ENCODE results near the gene NAT10.

- TF ChIP-seq, protein P1, sequence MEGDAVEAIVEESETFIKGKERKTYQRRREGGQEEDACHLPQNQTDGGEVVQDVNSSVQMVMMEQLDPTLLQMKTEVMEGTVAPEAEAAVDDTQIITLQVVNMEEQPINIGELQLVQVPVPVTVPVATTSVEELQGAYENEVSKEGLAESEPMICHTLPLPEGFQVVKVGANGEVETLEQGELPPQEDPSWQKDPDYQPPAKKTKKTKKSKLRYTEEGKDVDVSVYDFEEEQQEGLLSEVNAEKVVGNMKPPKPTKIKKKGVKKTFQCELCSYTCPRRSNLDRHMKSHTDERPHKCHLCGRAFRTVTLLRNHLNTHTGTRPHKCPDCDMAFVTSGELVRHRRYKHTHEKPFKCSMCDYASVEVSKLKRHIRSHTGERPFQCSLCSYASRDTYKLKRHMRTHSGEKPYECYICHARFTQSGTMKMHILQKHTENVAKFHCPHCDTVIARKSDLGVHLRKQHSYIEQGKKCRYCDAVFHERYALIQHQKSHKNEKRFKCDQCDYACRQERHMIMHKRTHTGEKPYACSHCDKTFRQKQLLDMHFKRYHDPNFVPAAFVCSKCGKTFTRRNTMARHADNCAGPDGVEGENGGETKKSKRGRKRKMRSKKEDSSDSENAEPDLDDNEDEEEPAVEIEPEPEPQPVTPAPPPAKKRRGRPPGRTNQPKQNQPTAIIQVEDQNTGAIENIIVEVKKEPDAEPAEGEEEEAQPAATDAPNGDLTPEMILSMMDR (IDR thresholded peaks at IDR 0.05) = no peak
- TF ChIP-seq POLR2A (IDR thresholded peaks at IDR 0.05) = no peak
These were observed 86.1 kb downstream of the NAT10 start for GRCh38 chr11:34191578-34191977.
